ENCODE data around the gene BBS10. TPM values are rescaled to one million over a fixed set of nuclear protein-coding genes. Genes with fewer than 3 reads are reported as not detected.

BBS10 gene
- total RNA-seq, 1 experiment from 2014 or later = 8.4 TPM

DNA sequence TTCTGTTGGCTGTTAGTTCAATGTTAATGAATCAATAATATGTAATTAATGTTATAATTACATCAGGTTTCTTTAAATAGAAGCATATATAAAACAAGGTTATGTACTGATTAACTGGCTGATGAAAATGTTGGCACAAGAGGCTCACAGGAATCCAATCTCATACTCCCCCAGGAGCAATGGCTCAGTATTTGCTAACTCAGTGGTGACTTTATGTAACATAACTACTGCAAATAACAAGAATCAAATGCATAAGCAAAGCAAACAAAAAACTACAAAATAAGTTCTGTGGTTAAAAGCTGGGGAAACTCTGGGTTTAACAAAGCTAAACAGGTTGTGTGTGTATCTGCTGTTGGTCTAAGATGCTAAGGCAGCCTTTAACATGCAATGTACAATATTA, 27.7 kb upstream of the BBS10 start:
- peaks cover 6% of the 10 kb centered on the region; the same call in 1 of the 2 replicates for H3K36me3 ChIP-seq (ENCODE audit: low read depth)
- H3K4me2 ChIP-seq = no peak overlapping the region
- H3K27me3 ChIP-seq (ENCODE audit: insufficient read depth, low read depth) = no peaks in the 10 kb centered on the region
- no peaks in the 10 kb centered on the region for H3K79me2 ChIP-seq (ENCODE audit: low read depth)
- no peak for DNase-seq
- no peaks in the 10 kb centered on the region for H3K9me3 ChIP-seq (ENCODE audit: insufficient read depth, low read depth)
- no TSS peak for BruUV-seq (replicated peaks)
- TF ChIP-seq EZH2 (IDR thresholded peaks at IDR 0.05; ENCODE audit: low read depth) (no peak), CTCF (conservative IDR thresholded peaks at IDR 0.05) (no peak)
- no peaks in the 10 kb centered on the region for H3K4me1 ChIP-seq (replicated peaks; ENCODE audit: insufficient read depth)
- ChIA-PET POLR2A (ENCODE audit: unreplicated experiment) (no interaction called here), CTCF (interaction anchor here (0.6 kb wide), 1 partner anchor 149 kb away, joined by 4 read pairs; no protein-coding TSS in a partner anchor)
- H3F3A ChIP-seq (ENCODE audit: insufficient read depth, low read depth) = no peaks in the 10 kb centered on the region
- intact Hi-C loops (cut with micrococcal nuclease; ENCODE audit: unreplicated experiment) = no loop called here
- no peaks in the 10 kb centered on the region for H3K9me2 ChIP-seq (ENCODE audit: insufficient read depth)
- H4K20me1 ChIP-seq (ENCODE audit: insufficient read depth) = no peaks in the 10 kb centered on the region
- H3K4me3 ChIP-seq = no peak overlapping the region
- H3K27ac ChIP-seq = no peak overlapping the region
- no peak overlapping the region for H2AFZ ChIP-seq

- Histone ChIP-seq H4K20me1 (ENCODE audit: insufficient read depth) (no peaks in the 10 kb centered on the region), H2AFZ (no peak overlapping the region), H3K27me3 (ENCODE audit: insufficient read depth, low read depth) (no peaks in the 10 kb centered on the region), H3K4me3 (no peak overlapping the region), H3K36me3 (ENCODE audit: low read depth) (peaks cover 6% of the 10 kb centered on the region; the same call in 1 of the 2 replicates), H3K4me2 (no peak overlapping the region), H3K27ac (no peak overlapping the region), H3K9me3 (ENCODE audit: insufficient read depth, low read depth) (no peaks in the 10 kb centered on the region), H3K79me2 (ENCODE audit: low read depth) (no peaks in the 10 kb centered on the region), H3F3A (ENCODE audit: insufficient read depth, low read depth) (no peaks in the 10 kb centered on the region), H3K4me1 (replicated peaks; ENCODE audit: insufficient read depth) (no peaks in the 10 kb centered on the region), H3K9me2 (ENCODE audit: insufficient read depth) (no peaks in the 10 kb centered on the region)
- TF ChIP-seq EZH2 (IDR thresholded peaks at IDR 0.05; ENCODE audit: low read depth) = no peak
- no peak for TF ChIP-seq CTCF (conservative IDR thresholded peaks at IDR 0.05)
- no TSS peak for BruUV-seq (replicated peaks)
- ChIA-PET CTCF (interaction anchor here (0.6 kb wide), 1 partner anchor 149 kb away, joined by 4 read pairs; no protein-coding TSS in a partner anchor), POLR2A (ENCODE audit: unreplicated experiment) (no interaction called here)
- no peak for DNase-seq
- intact Hi-C loops (cut with micrococcal nuclease; ENCODE audit: unreplicated experiment) = no loop called here
Measured at GRCh38 chr12:76375470-76375869, 27.3 kb upstream of the BBS10 start.

GRCh38 chr12:76374386-76375020, 26.3 kb upstream of the BBS10 start:
- Histone ChIP-seq H3K9me2 (ENCODE audit: insufficient read depth) (no peaks in the 10 kb centered on the region), H3K4me1 (replicated peaks; ENCODE audit: insufficient read depth) (no peaks in the 10 kb centered on the region), H2AFZ (no peak overlapping the region), H3K9me3 (ENCODE audit: insufficient read depth, low read depth) (no peaks in the 10 kb centered on the region), H3K79me2 (ENCODE audit: low read depth) (no peaks in the 10 kb centered on the region), H3F3A (ENCODE audit: insufficient read depth, low read depth) (no peaks in the 10 kb centered on the region), H4K20me1 (ENCODE audit: insufficient read depth) (no peaks in the 10 kb centered on the region), H3K4me3 (no peak overlapping the region), H3K27me3 (ENCODE audit: insufficient read depth, low read depth) (no peaks in the 10 kb centered on the region), H3K36me3 (ENCODE audit: low read depth) (peaks cover 6% of the 10 kb centered on the region; the same call in 1 of the 2 replicates), H3K27ac (no peak overlapping the region), H3K4me2 (no peak overlapping the region)
- ChIA-PET CTCF (no interaction called here), POLR2A (ENCODE audit: unreplicated experiment) (no interaction called here)
- TF ChIP-seq CTCF (conservative IDR thresholded peaks at IDR 0.05) (no peak), EZH2 (IDR thresholded peaks at IDR 0.05; ENCODE audit: low read depth) (no peak)
- no TSS peak for BruUV-seq (replicated peaks)
- no peak for DNase-seq
- intact Hi-C loops (cut with micrococcal nuclease; ENCODE audit: unreplicated experiment) = no loop called here
